Measurements from ENCODE around the gene TCF15. TPM values are rescaled to one million over a fixed set of nuclear protein-coding genes. Genes with fewer than 3 reads are reported as not detected.

The TCF15 gene
- total and polyA plus RNA-seq, 10 donors: 0.06 to 0.22 (median 0.21) TPM; not detected in 7

DNA sequence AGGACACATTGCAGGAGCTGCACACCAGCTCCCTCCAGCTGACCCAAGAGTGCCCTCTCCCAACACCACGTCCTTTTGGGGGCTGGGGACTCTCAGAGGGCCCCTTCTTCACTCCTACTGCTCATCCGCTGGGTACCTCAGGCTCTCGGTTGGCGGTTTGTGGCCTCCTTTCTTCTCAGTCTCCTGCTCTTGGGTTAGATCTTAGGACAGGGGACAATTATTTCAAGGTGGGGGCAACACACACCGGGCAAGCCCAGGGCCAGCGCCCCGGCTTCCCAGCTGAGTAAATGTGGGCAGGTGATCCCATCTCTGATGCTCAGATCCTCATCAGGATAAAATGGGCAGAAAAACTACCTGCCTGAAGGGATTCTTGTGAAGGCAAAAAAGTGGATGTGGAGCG, 1.1 kb downstream of the TCF15 start:
- intact Hi-C loops (cut with DNase I; ENCODE audit: low total_unique reads): no loop called here
- 82 to 89% (median 87%) methylated on average over 8 of the region's 8 CpGs for WGBS, 5 donors
- no peak for DNase-seq
- Histone ChIP-seq H3K36me3 (no peaks in the 10 kb centered on the region), H3K4me3 (no peak overlapping the region), H3K27ac (no peak overlapping the region), H3K27me3 (replicated peaks in 1 of 7) (peaks cover 0 to 91% (median 51%) of the 10 kb centered on the region in 7 donors), H3K9me3 (no peaks in the 10 kb centered on the region), H3K4me1 (peaks cover 0 to 28% (median 16%) of the 10 kb centered on the region in 6 donors)
- TF ChIP-seq POLR2A (IDR thresholded peaks at IDR 0.05): no peak
- TF ChIP-seq, protein P1, sequence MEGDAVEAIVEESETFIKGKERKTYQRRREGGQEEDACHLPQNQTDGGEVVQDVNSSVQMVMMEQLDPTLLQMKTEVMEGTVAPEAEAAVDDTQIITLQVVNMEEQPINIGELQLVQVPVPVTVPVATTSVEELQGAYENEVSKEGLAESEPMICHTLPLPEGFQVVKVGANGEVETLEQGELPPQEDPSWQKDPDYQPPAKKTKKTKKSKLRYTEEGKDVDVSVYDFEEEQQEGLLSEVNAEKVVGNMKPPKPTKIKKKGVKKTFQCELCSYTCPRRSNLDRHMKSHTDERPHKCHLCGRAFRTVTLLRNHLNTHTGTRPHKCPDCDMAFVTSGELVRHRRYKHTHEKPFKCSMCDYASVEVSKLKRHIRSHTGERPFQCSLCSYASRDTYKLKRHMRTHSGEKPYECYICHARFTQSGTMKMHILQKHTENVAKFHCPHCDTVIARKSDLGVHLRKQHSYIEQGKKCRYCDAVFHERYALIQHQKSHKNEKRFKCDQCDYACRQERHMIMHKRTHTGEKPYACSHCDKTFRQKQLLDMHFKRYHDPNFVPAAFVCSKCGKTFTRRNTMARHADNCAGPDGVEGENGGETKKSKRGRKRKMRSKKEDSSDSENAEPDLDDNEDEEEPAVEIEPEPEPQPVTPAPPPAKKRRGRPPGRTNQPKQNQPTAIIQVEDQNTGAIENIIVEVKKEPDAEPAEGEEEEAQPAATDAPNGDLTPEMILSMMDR (IDR thresholded peaks at IDR 0.05 in 8 of 11, conservative IDR thresholded peaks at IDR 0.05 in 3 of 11): no peak
- TF ChIP-seq POLR2AphosphoS5 (IDR thresholded peaks at IDR 0.05): no peak

DNA sequence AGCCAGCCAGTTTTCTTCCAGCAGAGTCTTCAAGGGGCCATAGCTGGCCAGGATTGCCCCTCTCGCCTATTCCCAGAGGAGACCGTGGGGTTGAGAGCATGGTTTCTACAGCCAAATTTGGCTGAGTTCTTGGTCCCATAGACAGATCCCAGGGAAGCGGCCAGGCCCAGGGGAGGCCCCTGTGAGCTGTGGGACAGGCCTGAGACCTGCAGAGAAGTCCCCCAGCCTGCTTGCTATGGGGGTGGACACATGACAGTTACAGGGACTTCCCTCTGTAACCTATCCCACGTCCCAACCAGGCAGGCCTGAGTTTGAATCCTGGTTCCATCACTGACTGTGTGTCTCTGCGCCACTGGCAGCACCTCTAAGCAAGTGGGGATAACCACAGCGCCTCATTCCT, 2.6 kb downstream of the TCF15 start:
- no peak for DNase-seq
- no peak for TF ChIP-seq POLR2AphosphoS5 (IDR thresholded peaks at IDR 0.05)
- TF ChIP-seq POLR2A (IDR thresholded peaks at IDR 0.05): no peak
- TF ChIP-seq, protein P1 (IDR thresholded peaks at IDR 0.05 in 8 of 11, conservative IDR thresholded peaks at IDR 0.05 in 3 of 11): no peak
- WGBS, 5 donors: 76 to 90% (median 82%) methylated on average over 4 to 6 of the region's 6 CpGs
- Histone ChIP-seq H3K27ac (no peak overlapping the region), H3K27me3 (replicated peaks in 1 of 7) (peaks cover 0 to 78% (median 47%) of the 10 kb centered on the region in 7 donors), H3K4me1 (peaks cover 0 to 30% (median 17%) of the 10 kb centered on the region in 6 donors), H3K4me3 (no peak overlapping the region), H3K9me3 (no peaks in the 10 kb centered on the region), H3K36me3 (no peaks in the 10 kb centered on the region)
- intact Hi-C loops (cut with DNase I; ENCODE audit: low total_unique reads): no loop called here

DNA sequence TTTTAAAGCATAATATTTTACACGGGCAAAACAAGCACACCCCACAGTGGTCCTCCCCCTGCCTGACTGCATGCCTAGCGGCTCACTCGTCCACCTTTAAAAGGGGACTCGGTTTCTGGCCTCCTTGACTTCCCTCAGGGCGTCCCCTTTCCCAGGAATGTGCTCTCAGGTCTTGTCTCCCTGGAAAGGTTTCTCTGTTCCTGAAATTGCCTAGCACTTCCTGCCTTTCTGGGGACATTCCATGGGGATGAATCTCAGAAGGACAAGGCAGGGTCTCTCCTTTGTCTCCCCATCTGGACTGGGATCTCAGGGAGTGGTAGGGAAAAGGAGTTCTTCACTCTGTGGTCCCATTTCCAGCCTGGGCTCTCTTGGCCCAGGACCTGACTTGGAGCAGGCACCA, 4.9 kb downstream of the TCF15 start:
- intact Hi-C loops (cut with DNase I; ENCODE audit: low total_unique reads): no loop called here
- Histone ChIP-seq H3K4me1 (peaks cover 0 to 15% (median 6%) of the 10 kb centered on the region in 6 donors), H3K36me3 (no peaks in the 10 kb centered on the region), H3K4me3 (no peak overlapping the region), H3K9me3 (no peaks in the 10 kb centered on the region), H3K27ac (no peak overlapping the region), H3K27me3 (replicated peaks in 1 of 7) (peaks cover 0 to 56% (median 24%) of the 10 kb centered on the region in 7 donors)
- DNase-seq: no peak
- 72 to 86% (median 80%) methylated on average over 5 of the region's 5 CpGs for WGBS, 5 donors
- TF ChIP-seq POLR2A (IDR thresholded peaks at IDR 0.05) (no peak), POLR2AphosphoS5 (IDR thresholded peaks at IDR 0.05) (no peak)
- TF ChIP-seq, protein P1 (IDR thresholded peaks at IDR 0.05 in 8 of 11, conservative IDR thresholded peaks at IDR 0.05 in 3 of 11): no peak

DNA sequence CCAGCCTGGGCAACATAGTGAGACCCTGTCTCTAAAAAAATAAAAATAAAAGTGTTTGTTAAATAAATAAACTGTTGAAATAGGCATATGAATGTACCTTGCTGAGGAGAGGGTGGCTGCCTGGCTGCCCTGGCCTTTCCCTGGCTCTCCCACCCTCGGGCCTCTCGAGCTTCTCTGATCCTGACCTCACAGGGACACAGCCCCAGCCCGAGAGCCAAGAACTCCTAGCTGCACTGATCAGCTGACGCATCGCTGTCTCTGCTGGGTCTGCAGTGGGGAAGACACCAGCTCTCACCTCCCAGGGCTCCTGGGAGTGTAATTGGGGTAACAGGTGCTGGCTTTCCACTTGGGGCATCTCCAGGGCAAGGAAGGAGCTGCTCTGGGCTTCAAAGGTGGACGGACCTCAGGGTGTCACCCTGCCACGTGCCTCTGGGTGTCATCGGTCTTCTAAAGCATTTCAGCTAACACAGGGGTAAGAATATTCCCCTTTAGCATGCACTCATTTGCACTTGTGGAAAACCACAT, 6.9 kb downstream of the TCF15 start:
- Histone ChIP-seq H3K4me3 (no peak overlapping the region), H3K36me3 (no peaks in the 10 kb centered on the region), H3K27ac (no peak overlapping the region), H3K27me3 (replicated peaks in 1 of 7) (peaks cover 0 to 35% (median 6%) of the 10 kb centered on the region in 7 donors), H3K9me3 (no peaks in the 10 kb centered on the region), H3K4me1 (peaks cover 0 to 9% (median 2%) of the 10 kb centered on the region in 6 donors)
- no peak for DNase-seq
- TF ChIP-seq POLR2A (IDR thresholded peaks at IDR 0.05) (no peak), POLR2AphosphoS5 (IDR thresholded peaks at IDR 0.05) (no peak)
- TF ChIP-seq, protein P1 (IDR thresholded peaks at IDR 0.05 in 8 of 11, conservative IDR thresholded peaks at IDR 0.05 in 3 of 11): no peak
- intact Hi-C loops (cut with DNase I; ENCODE audit: low total_unique reads): no loop called here
- 78 to 91% (median 80%) methylated on average over 8 of the region's 8 CpGs for WGBS, 5 donors
